Endothelial cell of umbilical vein (primary cell): ENCODE data around the gene ZNF224. TPM values are rescaled to one million over a fixed set of nuclear protein-coding genes. Genes with fewer than 3 reads are reported as not detected.

Experiments
- BruUV-seq: library from RNA; stranded (reverse); fragments of 400-500 nt; replicated peaks from 2 replicates; lab custom pipeline; 2021; lab: Mats Ljungman, UMichigan
- CTCF ChIA-PET: fragments of 300-600, 350-600 bp; sonication (Branson Sonifier 250); formaldehyde crosslinking; loops from one replicate; lab custom pipeline; 2021; ENCODE audit warnings: antibody characterized with exemption, inconsistent platforms; lab: Charles Lee
- POLR2A ChIA-PET: fragments of 300-600, 350-600 bp; sonication (Branson Sonifier 250); formaldehyde crosslinking; loops from one replicate; lab custom pipeline; 2021; ENCODE audit warnings: antibody characterized with exemption, inconsistent platforms; lab: Charles Lee
- DNase-seq: peaks from one replicate; pipeline ENCODE4 v3.0.0-alpha.2; 2011; ENCODE audit warnings: low read depth, low spot score
- FAIRE-seq: peaks from 2 replicates; lab custom pipeline; 2011; peaks lifted over from hg19 to GRCh38; lab: Jason Lieb, UNC
- H2AFZ ChIP-seq: 2 replicates; pipeline ENCODE4 v1.6.0; 2012; ENCODE audit warnings: low read depth, low read length, control low read depth, inconsistent platforms
- H3K27ac ChIP-seq: 2 replicates; pipeline ENCODE4 v1.5.1; 2011; ENCODE audit warnings: low read depth, mild to moderate bottlenecking, control low read depth, low read length, moderate library complexity; ENCODE audit not compliant: insufficient read depth
- H3K27me3 ChIP-seq, 2 experiments: 2 replicates each; pipeline versions ENCODE4 v1.6.0 to v1.6.1; 2011; ENCODE audit warnings: low read length in 2 of 2, mixed read lengths in 1 of 2; ENCODE audit not compliant: control insufficient read depth in 2 of 2, insufficient read depth in 2 of 2
- H3K36me3 ChIP-seq, 2 experiments: 2 replicates in 1 of 2; 3 replicates in 1 of 2; pipeline ENCODE4 v1.5.1; 2011; ENCODE audit warnings: low read length in 2 of 2, mild to moderate bottlenecking in 1 of 2, moderate library complexity in 1 of 2; ENCODE audit not compliant: control insufficient read depth in 2 of 2, insufficient read depth in 2 of 2; ENCODE audit errors: extremely low read depth in 1 of 2
- H3K4me1 ChIP-seq: 3 replicates; pipeline ENCODE4 v1.5.1; 2011; ENCODE audit warnings: mild to moderate bottlenecking, low read length; ENCODE audit not compliant: control insufficient read depth, insufficient read depth; ENCODE audit errors: extremely low read depth
- H3K4me2 ChIP-seq: 2 replicates; pipeline ENCODE4 v1.6.1; 2011; ENCODE audit warnings: low read length, control low read depth, mixed read lengths; ENCODE audit not compliant: insufficient read depth
- H3K4me3 ChIP-seq, 3 experiments: fragments of 200-600 bp in 1 of 3; sonication (generic), shearing (Covaris generic) in 1 of 3; replicated peaks in 1 of 3; 2 replicates each; pipeline ENCODE4 v1.5.1; 2011 to 2016; ENCODE audit warnings: control low read depth in 3 of 3, low read length in 3 of 3, mild to moderate bottlenecking in 2 of 3, inconsistent platforms in 1 of 3, low read depth in 1 of 3, moderate library complexity in 1 of 3; ENCODE audit not compliant: insufficient read depth in 1 of 3
- H3K79me2 ChIP-seq: 2 replicates; pipeline ENCODE4 v1.6.0; 2012; ENCODE audit warnings: low read length, inconsistent platforms; ENCODE audit not compliant: control insufficient read depth, insufficient read depth
- H3K9ac ChIP-seq: replicated peaks from 2 replicates; pipeline ENCODE3; 2011; ENCODE audit warnings: low read length, control low read depth; ENCODE audit not compliant: insufficient read depth; ENCODE audit errors: extremely low read depth
- H3K9me1 ChIP-seq: replicated peaks from 3 replicates; pipeline ENCODE4 v1.6.0; 2011; ENCODE audit warnings: mild to moderate bottlenecking, low read length; ENCODE audit not compliant: control insufficient read depth, insufficient read depth; ENCODE audit errors: extremely low read depth
- H3K9me3 ChIP-seq: replicated peaks from 2 replicates; pipeline ENCODE4 v1.5.1; 2012; ENCODE audit warnings: low read length, inconsistent platforms; ENCODE audit not compliant: control insufficient read depth, insufficient read depth
- H4K20me1 ChIP-seq: replicated peaks from 2 replicates; pipeline ENCODE3; 2011; ENCODE audit warnings: mild to moderate bottlenecking, low read length; ENCODE audit not compliant: control insufficient read depth, insufficient read depth; ENCODE audit errors: extremely low read depth
- CTCF ChIP-seq, 2 donors: IDR thresholded peaks; 1 replicate in 1 of 2; 2 replicates in 1 of 2; pipeline ENCODE4 v1.5.1; 2011; ENCODE audit warnings: low read length in 2 of 2, mild to moderate bottlenecking in 2 of 2, moderate library complexity in 2 of 2, control low read depth in 1 of 2, inconsistent platforms in 1 of 2, low read depth in 1 of 2; ENCODE audit not compliant: insufficient read depth in 1 of 2; ENCODE audit errors: extremely low read depth in 1 of 2
- EZH2 ChIP-seq: IDR thresholded peaks from 2 replicates; pipeline ENCODE4 v1.6.1; 2012; ENCODE audit warnings: borderline replicate concordance, low read depth, mild to moderate bottlenecking, moderate library complexity, low read length, inconsistent platforms; ENCODE audit not compliant: severe bottlenecking
- FOS ChIP-seq: IDR thresholded peaks from 2 replicates; pipeline ENCODE4 v1.6.1; 2011; ENCODE audit warnings: mild to moderate bottlenecking, low read length, moderate library complexity, borderline replicate concordance; ENCODE audit not compliant: insufficient read depth
- GATA2 ChIP-seq: IDR thresholded peaks from 2 replicates; pipeline ENCODE4 v1.7.0; 2011; ENCODE audit warnings: low read depth, mild to moderate bottlenecking, moderate library complexity, mixed read lengths, low read length; ENCODE audit not compliant: insufficient read length, insufficient read depth
- JUN ChIP-seq: IDR thresholded peaks from 2 replicates; pipeline ENCODE4 v1.6.1; 2011; ENCODE audit warnings: borderline replicate concordance, low read depth; ENCODE audit not compliant: insufficient read length, insufficient read depth
- MAX ChIP-seq: IDR thresholded peaks from 2 replicates; pipeline ENCODE4 v1.6.1; 2011; ENCODE audit not compliant: insufficient read depth, insufficient read length
- MYC ChIP-seq: IDR thresholded peaks from one replicate; pipeline ENCODE4 v1.6.1; 2011; ENCODE audit warnings: mild to moderate bottlenecking, low read depth, low read length
- POLR2A ChIP-seq: IDR thresholded peaks from 2 replicates; pipeline ENCODE4 v1.6.1; 2012; ENCODE audit warnings: low read depth, mild to moderate bottlenecking, control low read depth, low read length
- POLR2AphosphoS5 ChIP-seq: IDR thresholded peaks from 2 replicates; pipeline ENCODE4 v1.6.1; 2012; ENCODE audit warnings: low read depth, mild to moderate bottlenecking, control low read depth, low read length, moderate library complexity; ENCODE audit not compliant: insufficient read depth
- dilution Hi-C: fragments of 300-500 bp; cut with MboI; formaldehyde crosslinking; loops from one replicate; pipeline ENCODE4 v1.15.0; 2019; ENCODE audit warnings: low sequenced_read_pairs; ENCODE audit not compliant: extremely low pct_ligation_motif_present
- intact Hi-C: fragments of 100-400 bp; cut with micrococcal nuclease; formaldehyde crosslinking; loops from one replicate; pipeline ENCODE4 v1.10.0; 2022
- polyA plus RNA-seq, 4 experiments: library from polyadenylated mRNA; depleted of rRNA in 3 of 4; stranded (reverse) in 3 of 4; unstranded in 1 of 4; fragments of >200 nt; gene quantifications; 2 replicates each; pipeline versions ENCODE4 v1.2.1 to v1.2.3, GENCODE V29; 2011 to 2012; ENCODE audit warnings: missing spikeins in 1 of 4
- total RNA-seq: library from RNA; stranded (reverse); gene quantifications from 2 replicates; pipeline ENCODE4 v1.2.3, GENCODE V29; 2021

The ZNF224 gene
- total and polyA plus RNA-seq, 2 donors (not counting 3 experiments of a cell fraction or from before 2014, with no cell fraction given): 8.5 to 21.8 TPM

- no peak overlapping the region for H3K27ac ChIP-seq
- DNase-seq (no peak), FAIRE-seq (no peak)
- H3K9me1 ChIP-seq: no peaks in the 10 kb centered on the region
- dilution Hi-C loops (no loop called here), intact Hi-C loops (no loop called here)
- H3K79me2 ChIP-seq: no peaks in the 10 kb centered on the region
- no TSS peak for BruUV-seq
- no peaks in the 10 kb centered on the region for H3K27me3 ChIP-seq
- no peaks in the 10 kb centered on the region for H3K4me1 ChIP-seq
- ChIA-PET POLR2A (no interaction called here), CTCF (no interaction called here)
- H3K36me3 ChIP-seq: peaks cover 2 to 18% of the 10 kb centered on the region in 2 experiments
- H2AFZ ChIP-seq: no peak overlapping the region
- H3K4me3 ChIP-seq: no peak overlapping the region
- no peaks in the 10 kb centered on the region for H3K9me3 ChIP-seq
- H3K9ac ChIP-seq: no peak overlapping the region
- TF ChIP-seq JUN: no peak
- TF ChIP-seq MAX: no peak
- no peak overlapping the region for H3K4me2 ChIP-seq
- H4K20me1 ChIP-seq: no peaks in the 10 kb centered on the region
These were observed 55.6 kb downstream of the ZNF224 start for GRCh38 chr19:44149776-44150175.

- Histone ChIP-seq H3K36me3 (peaks cover 5 to 25% of the 10 kb centered on the region in 2 experiments), H3K27me3 (no peaks in the 10 kb centered on the region), H3K9ac (no peak overlapping the region), H3K9me3 (peaks cover 6% of the 10 kb centered on the region), H3K4me3 (no peak overlapping the region), H3K9me1 (no peaks in the 10 kb centered on the region), H2AFZ (no peak overlapping the region), H4K20me1 (no peaks in the 10 kb centered on the region), H3K4me2 (no peak overlapping the region), H3K4me1 (no peaks in the 10 kb centered on the region), H3K27ac (no peak overlapping the region), H3K79me2 (no peaks in the 10 kb centered on the region)
- BruUV-seq: no TSS peak
- no peak for TF ChIP-seq CTCF (IDR thresholded peaks at IDR 0.05; ENCODE audit: extremely low read depth in 1 of 2, insufficient read depth in 1 of 2, low read depth in 1 of 2, low read length in 2 of 2)
- no peak for TF ChIP-seq GATA2
- no peak for TF ChIP-seq FOS
- TF ChIP-seq POLR2A: no peak
- TF ChIP-seq JUN: no peak
- TF ChIP-seq MYC: no peak
- no peak for TF ChIP-seq EZH2
- no peak for TF ChIP-seq POLR2AphosphoS5
- TF ChIP-seq MAX: no peak
- ChIA-PET CTCF (no interaction called here), POLR2A (no interaction called here)
- dilution Hi-C loops (no loop called here), intact Hi-C loops (no loop called here)
- no peak for DNase-seq
- FAIRE-seq: no peak
These were observed 57.3 kb downstream of the ZNF224 start for GRCh38 chr19:44151491-44151890.
